HG02943 (cell line): Measurements from ENCODE around the gene CLSTN3.
A peak's percentile ranks its signal among the peaks of the same experiment; 100 is the strongest.
"Not testable (repeated sequence)": the region's sequence is repeated elsewhere in the genome, so short reads cannot be mapped to it uniquely, and the experiment has no call there.

Experiments
- ATAC-seq: cut with Tn5 transposase; IDR thresholded peaks from one replicate; pipeline ENCODE4 v1.9.1; 2021; ENCODE audit warnings: mild to moderate bottlenecking, low read depth, moderate library complexity; ENCODE audit not compliant: unreplicated experiment

Gene CLSTN3

DNA sequence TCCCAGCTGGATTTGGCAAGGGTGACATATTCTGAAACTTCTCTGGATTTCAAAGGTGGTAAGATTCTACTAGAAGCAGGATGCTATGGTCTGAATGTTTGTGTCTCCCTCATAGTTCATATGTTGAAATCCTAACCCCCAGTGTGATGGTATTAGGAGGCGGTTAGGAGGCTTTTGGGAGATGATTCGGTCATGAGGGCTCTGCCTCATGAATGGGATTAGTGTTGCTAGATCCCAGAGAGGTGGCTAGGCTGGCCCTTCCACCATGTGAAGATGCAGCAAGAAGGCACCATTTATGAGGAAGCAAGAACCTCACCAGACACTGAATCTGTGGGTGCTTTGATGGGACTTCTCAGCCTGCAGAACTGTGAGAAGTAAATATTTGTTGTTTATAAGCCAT is 48.3 kb downstream of the CLSTN3 start:
- ATAC-seq: no peak

DNA sequence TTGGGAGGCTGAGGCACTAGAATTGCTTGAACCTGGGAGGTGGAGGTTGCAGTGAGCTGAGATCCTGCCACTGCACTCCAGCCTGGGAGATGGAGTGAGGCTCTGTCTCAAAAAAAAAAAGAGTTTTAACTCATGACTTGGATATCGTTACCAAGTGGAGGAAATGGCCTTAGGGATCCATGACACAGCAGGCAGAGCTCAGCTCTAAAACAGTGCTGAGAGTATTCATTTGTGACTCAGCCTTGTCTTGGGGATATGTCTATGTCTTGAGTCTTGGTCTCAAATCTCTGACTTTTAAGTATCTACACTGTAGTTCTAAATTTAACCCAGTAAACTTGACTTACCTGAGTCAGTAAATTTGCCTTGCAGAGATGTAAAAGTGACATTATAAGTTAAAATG is 50.5 kb downstream of the CLSTN3 start:
- ATAC-seq: no peak

DNA sequence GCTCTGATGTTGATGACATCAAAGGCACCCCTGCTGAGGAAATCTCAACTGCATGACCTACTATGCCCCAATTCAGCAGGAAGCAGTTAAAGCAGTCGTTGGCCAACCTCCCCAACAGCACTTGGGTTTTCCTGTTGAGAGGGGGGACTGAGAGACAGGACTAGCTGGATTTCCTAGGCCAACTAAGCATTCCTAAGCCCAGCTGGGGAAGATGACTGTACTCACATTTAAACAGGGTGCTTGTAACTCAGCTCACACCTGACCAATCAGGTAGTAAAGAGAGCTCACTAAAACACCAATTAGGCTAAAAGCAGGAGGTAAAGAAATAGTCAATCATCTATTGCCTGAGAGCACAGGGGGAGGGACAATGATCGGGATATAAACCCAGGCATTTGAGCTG is 55.9 kb downstream of the CLSTN3 start:
- ATAC-seq: not testable (repeated sequence)

DNA sequence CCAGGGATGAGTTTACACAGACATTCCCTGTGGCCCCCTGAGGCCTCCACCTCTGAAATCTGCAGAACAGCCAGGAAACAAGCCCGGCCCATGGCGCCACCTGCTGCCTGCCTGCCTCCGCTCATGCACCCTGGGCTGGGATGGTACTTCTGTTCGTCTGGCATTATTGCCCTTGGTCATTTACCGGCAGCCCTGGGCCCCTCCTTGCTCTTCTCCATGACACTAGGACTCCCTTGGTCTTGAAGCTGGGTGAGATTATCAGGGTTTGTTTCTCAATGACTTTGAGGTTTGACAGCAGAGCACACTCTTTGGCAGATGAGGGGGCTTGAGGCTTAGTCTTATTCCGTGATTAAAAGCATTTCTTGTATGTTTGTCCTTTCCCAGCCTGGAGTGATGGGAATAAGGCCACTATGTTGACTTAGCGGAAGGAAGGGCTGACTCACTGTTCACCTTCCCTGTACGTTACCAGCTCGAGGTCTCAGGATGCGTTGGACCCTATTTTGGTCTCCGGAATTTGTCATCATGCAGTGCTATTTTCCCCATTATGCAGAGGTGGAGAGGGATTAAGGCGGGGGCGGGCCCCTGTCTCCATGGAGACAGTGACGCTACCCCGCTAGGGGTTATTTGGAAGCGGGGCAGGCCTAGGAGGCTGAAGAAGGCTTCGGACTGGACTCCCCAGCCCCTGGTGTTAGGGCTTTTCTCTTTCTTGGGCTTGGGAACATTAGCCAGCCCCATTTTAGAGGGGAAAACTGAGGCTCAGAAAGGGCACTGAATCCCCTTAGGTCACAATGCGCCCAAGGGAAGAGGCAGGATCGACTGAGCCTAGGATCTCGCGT is 58.6 kb downstream of the CLSTN3 start:
- peak; percentile 26 for ATAC-seq

DNA sequence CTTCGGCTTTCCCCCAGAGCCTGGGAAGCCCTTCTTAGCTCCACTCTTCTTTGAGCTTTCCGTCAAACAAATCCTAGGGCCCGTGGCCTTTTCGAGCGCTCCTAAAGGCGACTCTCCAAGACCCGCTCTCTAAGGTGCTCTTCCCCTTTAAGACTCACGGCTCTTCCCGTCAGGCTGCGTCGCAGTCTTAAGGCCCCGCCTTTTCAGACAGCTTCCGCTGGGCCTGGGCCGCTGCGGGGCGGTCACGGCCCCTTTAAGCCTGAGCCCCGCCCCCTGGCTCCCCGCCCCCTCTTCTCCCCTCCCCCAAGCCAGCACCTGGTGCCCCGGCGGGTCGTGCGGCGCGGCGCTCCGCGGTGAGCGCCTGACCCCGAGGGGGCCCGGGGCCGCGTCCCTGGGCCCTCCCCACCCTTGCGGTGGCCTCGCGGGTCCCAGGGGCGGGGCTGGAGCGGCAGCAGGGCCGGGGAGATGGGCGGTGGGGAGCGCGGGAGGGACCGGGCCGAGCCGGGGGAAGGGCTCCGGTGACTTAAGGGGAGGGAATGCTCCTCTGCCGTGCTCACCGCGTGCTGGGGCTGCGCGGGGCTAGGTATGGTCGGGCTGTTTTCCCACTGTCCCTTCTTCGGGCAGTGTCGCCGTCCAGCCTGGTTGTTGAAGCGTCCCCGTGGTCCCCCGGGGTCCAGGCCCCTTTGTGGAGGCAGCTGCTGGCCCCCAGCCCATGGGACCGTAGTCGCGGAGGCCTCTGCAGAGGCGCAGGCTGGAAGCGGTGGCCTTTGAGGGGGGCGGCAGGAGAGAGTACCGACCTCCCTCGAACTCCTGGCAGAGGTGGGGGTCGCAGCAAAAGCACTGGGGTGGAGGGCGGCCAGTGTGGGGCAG is 59.5 kb downstream of the CLSTN3 start, which contains the start of gene PEX5:
Gene PEX5 (plus strand): TSS at position 289 of the 870 bp plus-strand sequence. CDS start 692 bp downstream, outside the sequence.
- ATAC-seq: peak; percentile 96

DNA sequence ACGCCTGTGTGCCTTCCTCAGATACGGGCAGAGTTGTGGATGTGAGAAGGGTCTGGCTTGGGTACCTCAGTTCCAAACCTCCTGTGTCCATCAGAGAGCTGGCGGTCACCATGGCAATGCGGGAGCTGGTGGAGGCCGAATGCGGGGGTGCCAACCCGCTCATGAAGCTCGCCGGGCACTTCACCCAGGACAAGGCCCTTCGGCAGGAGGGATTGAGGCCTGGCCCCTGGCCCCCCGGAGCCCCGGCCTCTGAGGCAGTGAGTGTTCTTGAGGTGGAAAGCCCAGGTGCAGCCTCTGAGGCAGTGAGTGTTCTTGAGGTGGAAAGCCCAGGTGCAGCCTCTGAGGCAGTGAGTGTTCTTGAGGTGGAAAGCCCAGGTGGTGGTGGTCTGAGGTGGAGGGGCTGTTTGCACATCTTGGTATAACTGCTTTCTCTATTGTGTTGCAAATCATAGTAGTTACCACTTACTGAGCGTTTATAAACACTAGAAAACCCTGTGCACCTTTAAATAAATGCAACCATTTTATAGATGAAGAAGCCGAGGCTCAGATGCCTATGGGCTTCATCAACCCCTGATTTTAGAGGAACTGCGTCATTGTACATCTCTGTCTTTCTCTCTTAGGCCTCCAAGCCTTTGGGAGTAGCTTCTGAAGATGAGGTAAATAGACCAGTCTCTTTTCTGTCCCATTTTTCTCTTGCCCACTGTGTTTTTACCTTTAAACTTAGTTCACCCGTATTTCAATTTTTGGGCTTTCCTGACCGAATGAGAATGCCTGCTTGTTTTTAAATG is 60.3 kb downstream of the CLSTN3 start:
- ATAC-seq: no peak

- no peak for ATAC-seq
These were observed 63.5 kb downstream of the CLSTN3 start for GRCh38 chr12:7193674-7194073.

DNA sequence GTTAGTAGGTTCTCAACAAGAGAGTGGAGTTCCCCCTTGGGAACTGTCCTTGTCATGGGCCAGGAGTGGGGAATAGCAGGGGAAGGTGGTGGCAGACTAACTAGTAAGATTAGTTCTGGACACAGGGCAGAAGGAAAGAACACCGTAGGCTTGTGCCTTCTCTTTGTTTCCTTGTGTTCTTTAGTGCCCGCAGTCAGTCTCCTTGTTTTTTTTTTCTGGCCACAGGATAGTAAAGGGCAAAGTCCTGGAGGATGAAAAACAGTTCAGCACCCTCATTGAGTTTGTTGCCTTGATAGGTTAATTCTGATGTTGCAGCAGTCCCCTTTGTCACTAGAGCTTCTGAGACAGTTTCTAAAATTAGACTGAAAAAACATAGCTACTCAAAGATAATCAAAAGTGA is 67.7 kb downstream of the CLSTN3 start:
- no peak for ATAC-seq

- no peak for ATAC-seq
These were observed 72.9 kb downstream of the CLSTN3 start for GRCh38 chr12:7203109-7203508.

- ATAC-seq: no peak
These were observed 74.9 kb downstream of the CLSTN3 start for GRCh38 chr12:7205091-7205490.

- no peak for ATAC-seq
These were observed 76.5 kb downstream of the CLSTN3 start for GRCh38 chr12:7206691-7207090.

GRCh38 chr12:7207866-7208625 is 77.9 kb downstream of the CLSTN3 start:
- no peak for ATAC-seq
